Measurements from ENCODE around the gene DOCK1. TPM values are rescaled to one million over a fixed set of nuclear protein-coding genes. Genes with fewer than 3 reads are reported as not detected.
"Not testable (repeated sequence)": the region's sequence is repeated elsewhere in the genome, so short reads cannot be mapped to it uniquely, and the experiment has no call there.

DOCK1 gene
- total RNA-seq, 2 donors from 2014 or later: 0.34 to 0.67 TPM

- H3K27ac Mint-ChIP-seq: no peak overlapping the region
- H3K36me3 Mint-ChIP-seq (ENCODE audit: low read depth): no peaks in the 10 kb centered on the region
- ATAC-seq (replicated peaks): no peak
- peaks cover 6% of the 10 kb centered on the region for H3K27me3 Mint-ChIP-seq
- no peaks in the 10 kb centered on the region for H3K4me1 Mint-ChIP-seq
- H3K4me3 Mint-ChIP-seq: no peak overlapping the region
- H3K9me3 Mint-ChIP-seq: no peaks in the 10 kb centered on the region
Measured at GRCh38 chr10:127308031-127308430, 402.8 kb downstream of the DOCK1 start.

- H3K4me3 Mint-ChIP-seq; H3K4me1 Mint-ChIP-seq; H3K27ac Mint-ChIP-seq; H3K36me3 Mint-ChIP-seq (ENCODE audit: low read depth); H3K9me3 Mint-ChIP-seq; ATAC-seq (replicated peaks): not testable (repeated sequence)
- peaks cover 11% of the 10 kb centered on the region for H3K27me3 Mint-ChIP-seq
Measured at GRCh38 chr10:127309619-127310018, 404.4 kb downstream of the DOCK1 start.

GRCh38 chr10:127310430-127310829 is 405.2 kb downstream of the DOCK1 start:
- H3K36me3 Mint-ChIP-seq (ENCODE audit: low read depth): no peaks in the 10 kb centered on the region
- H3K27me3 Mint-ChIP-seq: peaks cover 11% of the 10 kb centered on the region
- no peak for ATAC-seq (replicated peaks)
- H3K9me3 Mint-ChIP-seq: no peaks in the 10 kb centered on the region
- H3K4me3 Mint-ChIP-seq: no peak overlapping the region
- H3K4me1 Mint-ChIP-seq: no peaks in the 10 kb centered on the region
- H3K27ac Mint-ChIP-seq: no peak overlapping the region

DNA sequence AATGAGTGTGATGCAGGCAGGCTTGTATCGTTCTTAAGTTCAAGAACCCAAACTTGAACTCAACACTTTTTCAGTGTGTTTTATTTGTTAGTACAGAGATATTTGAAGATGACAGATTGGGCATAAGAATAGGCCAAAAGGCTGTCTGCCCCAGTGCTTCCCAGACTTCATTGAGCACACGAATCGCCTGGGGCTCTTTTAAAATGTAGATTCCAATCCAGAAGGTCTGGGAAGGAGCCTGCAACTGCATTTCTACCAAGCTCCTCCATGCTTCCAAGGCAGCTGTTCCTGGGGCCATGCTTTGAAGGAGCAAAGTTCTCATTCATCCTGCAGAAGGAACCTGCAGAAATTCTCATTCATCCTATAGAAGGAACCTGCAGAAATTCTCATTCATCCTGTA is 405.7 kb downstream of the DOCK1 start:
- H3K4me1 Mint-ChIP-seq: no peaks in the 10 kb centered on the region
- H3K27me3 Mint-ChIP-seq: peaks cover 11% of the 10 kb centered on the region
- no peak overlapping the region for H3K4me3 Mint-ChIP-seq
- H3K9me3 Mint-ChIP-seq: no peaks in the 10 kb centered on the region
- no peaks in the 10 kb centered on the region for H3K36me3 Mint-ChIP-seq (ENCODE audit: low read depth)
- ATAC-seq (replicated peaks): no peak
- H3K27ac Mint-ChIP-seq: no peak overlapping the region

DNA sequence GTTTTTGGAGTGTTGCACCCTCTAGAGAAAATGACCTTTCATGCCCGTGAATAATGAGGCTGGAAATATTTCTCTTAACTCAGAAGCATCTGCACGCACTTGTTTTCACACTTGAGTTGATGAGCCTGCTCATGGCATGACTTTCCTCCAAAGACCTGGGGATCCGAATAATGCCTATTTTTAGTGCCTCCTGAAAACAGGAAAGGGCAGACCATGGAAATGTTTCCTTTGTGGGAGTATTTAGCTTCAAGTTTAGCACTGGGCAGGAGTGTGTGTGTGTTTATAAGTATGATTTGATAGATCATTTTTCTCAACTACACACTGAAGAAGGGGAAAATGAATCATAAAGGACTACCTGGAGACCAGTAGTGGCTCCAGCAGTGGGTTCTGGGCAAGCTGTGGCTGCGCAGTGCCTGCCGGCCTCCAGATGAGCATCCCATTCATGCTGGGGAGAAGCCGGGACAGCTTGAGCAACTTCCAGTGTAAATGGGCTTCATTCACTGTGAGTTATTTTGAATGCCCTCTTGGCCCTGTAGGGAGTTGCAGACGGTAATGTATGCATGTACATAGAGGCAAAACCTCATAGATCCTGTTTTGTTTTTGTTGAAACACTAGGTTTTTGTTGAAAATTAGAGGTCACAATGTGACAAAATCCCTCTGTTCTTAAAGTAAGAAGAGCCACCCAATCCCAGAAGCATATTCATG is 408.9 kb downstream of the DOCK1 start:
- peaks cover 11% of the 10 kb centered on the region for H3K27me3 Mint-ChIP-seq
- no peaks in the 10 kb centered on the region for H3K4me1 Mint-ChIP-seq
- no peak overlapping the region for H3K27ac Mint-ChIP-seq
- ATAC-seq (replicated peaks): no peak
- H3K9me3 Mint-ChIP-seq: no peaks in the 10 kb centered on the region
- H3K4me3 Mint-ChIP-seq: no peak overlapping the region
- no peaks in the 10 kb centered on the region for H3K36me3 Mint-ChIP-seq (ENCODE audit: low read depth)

DNA sequence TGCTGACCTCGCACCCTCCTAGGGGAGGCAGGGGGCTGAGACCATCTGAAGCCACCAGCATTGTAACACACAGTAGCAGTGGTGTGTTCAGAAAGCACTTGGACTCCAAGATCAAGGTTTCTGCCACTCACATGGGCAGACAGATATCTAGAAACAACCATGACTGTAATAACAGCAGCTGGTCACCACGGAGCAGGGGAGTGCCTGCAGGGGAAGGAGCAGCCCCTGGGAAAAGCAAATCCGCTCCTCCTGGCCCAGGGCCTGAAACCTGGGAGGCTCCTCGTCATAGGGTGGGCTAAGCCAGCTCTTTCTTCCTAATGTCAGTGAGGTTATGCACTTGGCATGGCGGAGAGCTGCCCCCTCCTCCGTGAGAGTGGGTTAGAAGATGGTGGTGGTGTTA is 409.6 kb downstream of the DOCK1 start:
- ATAC-seq (replicated peaks): no peak
- Mint-ChIP-seq H3K4me3 (no peak overlapping the region), H3K27me3 (peaks cover 11% of the 10 kb centered on the region), H3K27ac (no peak overlapping the region), H3K9me3 (no peaks in the 10 kb centered on the region), H3K36me3 (ENCODE audit: low read depth) (no peaks in the 10 kb centered on the region), H3K4me1 (no peaks in the 10 kb centered on the region)

- Mint-ChIP-seq H3K4me3 (no peak overlapping the region), H3K36me3 (ENCODE audit: low read depth) (no peaks in the 10 kb centered on the region), H3K27me3 (peaks cover 9% of the 10 kb centered on the region), H3K4me1 (no peaks in the 10 kb centered on the region), H3K9me3 (no peaks in the 10 kb centered on the region), H3K27ac (no peak overlapping the region)
- ATAC-seq (replicated peaks): no peak
Measured at GRCh38 chr10:127315888-127316287, 410.7 kb downstream of the DOCK1 start.

DNA sequence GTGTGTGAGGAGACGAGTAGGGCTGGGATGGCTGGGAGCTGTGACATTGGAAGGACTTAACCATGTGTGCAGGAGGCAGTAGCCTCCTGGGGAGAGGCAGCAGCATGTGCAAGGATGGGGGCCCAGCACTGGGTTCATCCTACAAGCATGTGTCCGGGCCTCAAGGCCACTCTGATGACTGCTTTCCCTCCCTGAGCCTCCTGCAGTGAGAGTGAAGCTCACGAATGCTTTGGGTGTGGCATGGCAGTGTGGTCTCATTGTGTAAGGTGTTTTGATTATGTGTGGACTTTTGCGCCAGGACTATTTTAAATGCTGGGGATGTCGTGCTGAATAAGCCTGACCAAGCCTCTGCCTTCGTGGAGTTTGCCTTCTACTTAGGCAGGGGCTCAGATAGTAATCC is 413.2 kb downstream of the DOCK1 start:
- no peak for ATAC-seq (replicated peaks)
- peaks cover 3% of the 10 kb centered on the region for H3K27me3 Mint-ChIP-seq
- no peaks in the 10 kb centered on the region for H3K36me3 Mint-ChIP-seq (ENCODE audit: low read depth)
- H3K4me3 Mint-ChIP-seq: no peak overlapping the region
- H3K27ac Mint-ChIP-seq: no peak overlapping the region
- H3K4me1 Mint-ChIP-seq: no peaks in the 10 kb centered on the region
- no peaks in the 10 kb centered on the region for H3K9me3 Mint-ChIP-seq

DNA sequence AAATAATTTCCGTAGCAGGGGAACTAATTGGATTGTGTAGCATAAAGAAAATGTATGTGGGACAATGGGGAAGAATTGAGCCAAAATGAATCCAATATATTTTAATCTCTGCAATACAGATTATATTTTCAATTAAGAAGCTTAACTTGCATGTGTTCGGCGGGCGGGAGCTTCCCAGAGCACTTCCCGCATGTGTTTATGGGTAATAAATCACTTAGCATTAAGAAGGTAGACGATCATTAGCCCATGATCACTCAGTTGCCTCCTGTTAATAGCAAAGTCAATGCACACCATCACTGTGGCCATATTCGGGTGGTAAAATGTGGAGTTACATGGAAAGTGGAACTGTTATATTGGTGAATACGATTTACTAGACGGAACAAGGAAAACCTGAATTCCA is 414.0 kb downstream of the DOCK1 start:
- Mint-ChIP-seq H3K9me3 (no peaks in the 10 kb centered on the region), H3K4me3 (no peak overlapping the region), H3K27ac (no peak overlapping the region), H3K36me3 (ENCODE audit: low read depth) (no peaks in the 10 kb centered on the region), H3K27me3 (no peaks in the 10 kb centered on the region), H3K4me1 (no peaks in the 10 kb centered on the region)
- ATAC-seq (replicated peaks): no peak

DNA sequence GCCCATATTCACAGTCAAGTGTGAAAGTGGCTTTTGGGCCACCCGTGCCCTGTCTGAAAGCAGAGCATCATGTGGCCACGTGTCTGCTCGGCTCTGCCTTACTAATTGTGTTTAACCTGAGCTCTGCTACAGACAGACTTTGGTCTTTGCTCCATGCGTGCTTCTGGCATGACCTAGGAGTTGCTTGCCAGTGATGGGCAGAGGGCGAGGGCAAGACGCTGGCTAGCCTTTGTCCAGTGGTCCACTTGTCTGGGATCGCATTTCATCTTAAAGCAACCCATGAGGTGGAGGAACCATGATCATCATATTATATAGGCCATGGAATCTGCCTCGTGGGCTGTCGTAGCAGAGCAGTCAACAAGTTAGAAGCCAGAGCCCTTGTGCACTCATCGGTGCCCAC is 414.5 kb downstream of the DOCK1 start:
- Mint-ChIP-seq H3K4me1 (no peaks in the 10 kb centered on the region), H3K4me3 (no peak overlapping the region)

GRCh38 chr10:127320176-127320575 is 414.9 kb downstream of the DOCK1 start:
- no peaks in the 10 kb centered on the region for H3K27me3 Mint-ChIP-seq
- no peaks in the 10 kb centered on the region for H3K4me1 Mint-ChIP-seq
- H3K9me3 Mint-ChIP-seq: no peaks in the 10 kb centered on the region
- no peak for ATAC-seq (replicated peaks)
- no peaks in the 10 kb centered on the region for H3K36me3 Mint-ChIP-seq (ENCODE audit: low read depth)
- no peak overlapping the region for H3K4me3 Mint-ChIP-seq
- H3K27ac Mint-ChIP-seq: no peak overlapping the region

More for the DNA sequence above, 414.5 kb downstream of the DOCK1 start:
- Mint-ChIP-seq H3K27ac (no peak overlapping the region), H3K27me3 (no peaks in the 10 kb centered on the region), H3K36me3 (ENCODE audit: low read depth) (no peaks in the 10 kb centered on the region), H3K9me3 (no peaks in the 10 kb centered on the region)
- ATAC-seq (replicated peaks): no peak

- ATAC-seq (replicated peaks): no peak
- no peaks in the 10 kb centered on the region for H3K36me3 Mint-ChIP-seq (ENCODE audit: low read depth)
- no peak overlapping the region for H3K4me3 Mint-ChIP-seq
- no peaks in the 10 kb centered on the region for H3K27me3 Mint-ChIP-seq
- H3K27ac Mint-ChIP-seq: no peak overlapping the region
- no peaks in the 10 kb centered on the region for H3K9me3 Mint-ChIP-seq
- no peaks in the 10 kb centered on the region for H3K4me1 Mint-ChIP-seq
Measured at GRCh38 chr10:127322286-127322685, 417.1 kb downstream of the DOCK1 start.

GRCh38 chr10:127325506-127325905 is 420.3 kb downstream of the DOCK1 start:
- no peaks in the 10 kb centered on the region for H3K4me1 Mint-ChIP-seq
- no peak for ATAC-seq (replicated peaks)
- no peaks in the 10 kb centered on the region for H3K36me3 Mint-ChIP-seq (ENCODE audit: low read depth)

GRCh38 chr10:127326883-127327282 is 421.7 kb downstream of the DOCK1 start:
- peaks cover 3% of the 10 kb centered on the region for H3K27me3 Mint-ChIP-seq

More at GRCh38 chr10:127325506-127325905, 420.3 kb downstream of the DOCK1 start:
- no peak overlapping the region for H3K27ac Mint-ChIP-seq
- no peaks in the 10 kb centered on the region for H3K9me3 Mint-ChIP-seq
- H3K27me3 Mint-ChIP-seq: peaks cover 3% of the 10 kb centered on the region
- H3K4me3 Mint-ChIP-seq: no peak overlapping the region

GRCh38 chr10:127331696-127332095 is 426.5 kb downstream of the DOCK1 start:
- H3K4me1 Mint-ChIP-seq: no peaks in the 10 kb centered on the region
- peaks cover 3% of the 10 kb centered on the region for H3K27me3 Mint-ChIP-seq
- no peak for ATAC-seq (replicated peaks)
- H3K36me3 Mint-ChIP-seq (ENCODE audit: low read depth): no peaks in the 10 kb centered on the region
- no peak overlapping the region for H3K27ac Mint-ChIP-seq
- H3K4me3 Mint-ChIP-seq: no peak overlapping the region
- no peaks in the 10 kb centered on the region for H3K9me3 Mint-ChIP-seq

More at GRCh38 chr10:127326883-127327282, 421.7 kb downstream of the DOCK1 start:
- no peak overlapping the region for H3K27ac Mint-ChIP-seq
- H3K4me3 Mint-ChIP-seq: no peak overlapping the region
- ATAC-seq (replicated peaks): no peak
- H3K4me1 Mint-ChIP-seq: no peaks in the 10 kb centered on the region
- H3K36me3 Mint-ChIP-seq (ENCODE audit: low read depth): no peaks in the 10 kb centered on the region
- no peaks in the 10 kb centered on the region for H3K9me3 Mint-ChIP-seq

DNA sequence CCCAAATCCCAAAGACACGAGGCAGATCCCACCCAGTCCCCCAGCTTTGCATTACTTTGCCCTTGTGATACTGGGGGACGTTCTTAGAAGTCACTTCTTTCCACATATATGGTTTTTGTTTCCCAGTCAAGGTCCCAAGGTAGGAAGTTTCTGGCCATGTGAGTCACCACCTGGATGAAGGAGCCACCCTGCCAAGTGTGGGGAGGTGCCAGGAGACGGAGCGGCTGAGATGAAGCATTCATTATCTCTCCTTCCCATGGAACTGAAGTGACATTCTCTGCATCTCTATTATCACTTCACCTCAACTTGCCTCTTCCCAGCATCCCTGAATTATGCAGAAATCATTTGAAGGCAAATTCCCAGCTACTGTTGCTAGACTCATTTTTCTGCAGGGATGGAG is 427.4 kb downstream of the DOCK1 start:
- no peaks in the 10 kb centered on the region for H3K36me3 Mint-ChIP-seq (ENCODE audit: low read depth)
- H3K27me3 Mint-ChIP-seq: peaks cover 3% of the 10 kb centered on the region
- no peaks in the 10 kb centered on the region for H3K9me3 Mint-ChIP-seq
- no peak overlapping the region for H3K4me3 Mint-ChIP-seq
- ATAC-seq (replicated peaks): no peak
- no peaks in the 10 kb centered on the region for H3K4me1 Mint-ChIP-seq
- H3K27ac Mint-ChIP-seq: no peak overlapping the region
